GM18507 (cell line): ENCODE results near the gene SEC14L5.

Experiments used
- DNase-seq: peaks from one replicate; pipeline ENCODE4 v3.0.0; 2011; ENCODE audit warnings: low read depth; ENCODE audit not compliant: insufficient read length; ENCODE audit errors: extremely low spot score
- FAIRE-seq: peaks from 2 replicates; lab custom pipeline; 2011; peaks lifted over from hg19 to GRCh38; lab: Jason Lieb, UNC

SEC14L5 gene

DNA sequence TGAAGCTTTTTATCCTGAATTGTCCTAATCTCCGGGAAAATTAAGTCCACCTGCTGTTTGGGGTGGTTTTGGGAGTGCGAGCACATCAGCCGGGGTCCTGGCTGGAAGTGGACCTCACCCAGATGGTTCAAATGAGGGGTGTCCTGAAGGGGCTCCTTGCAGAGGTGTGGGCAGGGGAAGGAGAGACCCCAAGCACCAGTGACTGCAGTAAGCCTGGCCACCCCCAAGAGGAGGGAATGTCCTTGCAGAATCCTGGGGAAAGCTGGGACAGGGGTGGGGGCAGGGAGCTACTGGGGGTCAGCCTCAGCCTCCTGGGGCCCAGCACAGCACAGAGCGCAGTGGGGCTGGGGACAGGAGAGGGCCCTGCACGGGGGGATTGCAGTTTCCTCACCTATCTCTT, 46.2 kb downstream of the SEC14L5 start:
- FAIRE-seq (no peak), DNase-seq (no peak)

DNA sequence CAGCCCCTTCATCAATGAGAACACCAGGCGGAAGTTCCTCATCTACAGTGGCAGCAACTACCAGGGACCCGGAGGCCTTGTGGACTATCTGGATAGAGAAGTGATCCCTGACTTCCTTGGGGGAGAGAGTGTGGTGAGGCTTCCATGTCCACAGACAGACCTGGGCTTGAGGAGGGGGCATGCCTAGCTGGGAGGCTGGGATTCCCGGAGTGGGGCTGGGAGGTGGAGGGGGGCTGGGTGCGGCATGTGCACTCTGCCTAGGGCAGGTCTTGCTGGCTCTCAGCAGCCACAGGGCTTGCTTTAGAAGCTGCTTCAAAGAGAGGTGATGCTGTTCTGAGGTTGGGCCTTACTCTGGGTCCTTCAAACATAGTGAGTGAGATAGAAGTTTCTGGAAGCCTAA, 47.8 kb downstream of the SEC14L5 start:
- DNase-seq (no peak), FAIRE-seq (no peak)

- DNase-seq (no peak), FAIRE-seq (no peak)
These were observed 48.4 kb downstream of the SEC14L5 start for GRCh38 chr16:5006348-5007193.

DNA sequence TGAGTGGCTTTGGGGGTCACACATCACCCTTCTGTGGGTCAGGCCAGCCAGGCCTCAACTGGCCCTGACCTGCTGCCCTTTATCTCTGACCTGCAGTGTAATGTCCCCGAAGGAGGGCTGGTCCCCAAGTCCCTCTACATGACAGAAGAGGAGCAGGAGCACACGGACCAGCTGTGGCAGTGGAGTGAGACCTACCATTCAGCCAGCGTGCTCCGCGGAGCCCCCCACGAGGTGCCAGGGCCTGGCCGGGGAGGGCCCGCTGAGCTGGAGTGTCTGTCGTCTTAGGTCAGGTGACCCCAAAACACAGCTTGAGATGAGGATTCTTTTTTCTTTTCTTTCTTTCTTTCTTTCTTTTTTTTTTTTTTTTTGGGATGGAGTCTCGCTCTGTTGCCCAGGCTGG, 49.1 kb downstream of the SEC14L5 start:
- FAIRE-seq, result no peak

GRCh38 chr16:5008311-5008731, 50.2 kb downstream of the SEC14L5 start:
- FAIRE-seq, result no peak
- DNase-seq, result no peak

More for the DNA sequence above, 49.1 kb downstream of the SEC14L5 start:
- DNase-seq, result no peak

GRCh38 chr16:5010576-5011329, 52.6 kb downstream of the SEC14L5 start:
- FAIRE-seq (no peak), DNase-seq (no peak)

GRCh38 chr16:5011637-5012036, 53.5 kb downstream of the SEC14L5 start:
- DNase-seq (no peak), FAIRE-seq (no peak)

GRCh38 chr16:5012887-5013286, 54.8 kb downstream of the SEC14L5 start:
- FAIRE-seq (no peak), DNase-seq (no peak)

DNA sequence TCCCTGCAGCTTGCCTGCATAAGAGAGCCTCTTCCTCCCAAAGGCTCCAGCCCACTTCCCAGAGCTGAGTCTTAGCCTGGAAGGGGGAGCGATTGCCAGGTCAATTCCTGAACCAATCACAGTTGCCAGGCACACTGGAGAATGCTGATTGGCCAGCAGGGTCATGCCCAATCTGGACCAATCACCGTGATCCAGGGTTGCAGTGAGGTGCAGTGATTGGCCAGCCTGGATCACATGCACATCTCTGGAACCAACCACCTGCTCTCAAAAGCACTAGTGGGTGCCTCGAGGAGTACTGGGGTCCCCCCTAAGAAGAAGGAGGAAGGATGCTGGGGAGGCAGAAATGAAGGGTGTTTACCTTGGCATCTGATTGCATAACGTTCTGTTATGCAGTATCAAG, 57.2 kb downstream of the SEC14L5 start:
- DNase-seq (no peak), FAIRE-seq (no peak)

GRCh38 chr16:5015887-5016286, 57.8 kb downstream of the SEC14L5 start:
- DNase-seq (no peak), FAIRE-seq (no peak)

DNA sequence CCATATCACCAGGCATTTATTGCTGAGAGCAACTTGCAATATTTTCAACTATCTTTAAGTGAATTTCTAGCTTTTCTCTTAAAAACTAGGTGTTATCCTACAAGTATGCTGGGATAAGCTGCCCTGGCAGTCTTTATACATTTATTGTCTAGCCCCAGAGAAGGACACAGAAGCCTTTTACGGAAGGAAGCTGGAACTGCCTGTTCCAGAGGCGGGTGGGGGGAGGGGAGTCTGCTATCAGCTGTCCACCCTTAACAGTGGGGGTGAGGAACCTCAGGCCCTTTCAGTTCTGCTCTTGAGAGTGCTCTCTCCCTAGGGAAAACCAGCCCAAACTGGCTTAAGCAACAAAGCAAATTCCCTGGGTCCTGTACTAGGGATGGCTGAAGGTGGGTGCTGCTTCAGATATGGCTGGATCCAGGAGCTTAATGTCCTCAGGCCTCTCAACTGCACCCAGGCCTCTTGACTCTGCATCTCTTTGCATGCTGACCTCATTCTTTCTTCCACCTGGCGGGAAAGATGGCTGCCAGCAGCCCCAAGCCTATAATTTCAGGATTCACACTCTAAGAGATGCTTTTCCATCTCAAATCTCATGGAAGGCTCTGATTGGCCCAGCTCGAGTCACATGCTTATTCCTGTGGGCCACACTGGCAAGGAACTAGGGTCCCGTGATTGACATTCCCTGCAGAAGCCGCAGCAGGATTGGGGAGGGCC, 59.0 kb downstream of the SEC14L5 start:
- DNase-seq, result no peak
- FAIRE-seq, result no peak

DNA sequence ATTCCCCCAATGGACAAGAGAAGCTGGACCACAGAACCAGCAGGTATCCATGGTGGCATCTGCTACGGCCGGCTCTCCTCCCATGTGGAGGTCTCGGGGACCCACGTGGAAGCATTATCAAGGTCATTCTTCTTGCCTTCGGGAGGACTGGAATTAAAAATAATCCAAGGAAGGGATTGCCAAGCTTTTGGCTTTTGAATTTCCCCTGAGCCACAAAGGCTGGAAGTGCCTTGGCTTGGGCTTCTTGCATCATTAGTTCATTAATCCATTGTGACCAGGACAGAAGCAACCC, 59.5 kb downstream of the SEC14L5 start:
- FAIRE-seq (no peak), DNase-seq (no peak)

DNA sequence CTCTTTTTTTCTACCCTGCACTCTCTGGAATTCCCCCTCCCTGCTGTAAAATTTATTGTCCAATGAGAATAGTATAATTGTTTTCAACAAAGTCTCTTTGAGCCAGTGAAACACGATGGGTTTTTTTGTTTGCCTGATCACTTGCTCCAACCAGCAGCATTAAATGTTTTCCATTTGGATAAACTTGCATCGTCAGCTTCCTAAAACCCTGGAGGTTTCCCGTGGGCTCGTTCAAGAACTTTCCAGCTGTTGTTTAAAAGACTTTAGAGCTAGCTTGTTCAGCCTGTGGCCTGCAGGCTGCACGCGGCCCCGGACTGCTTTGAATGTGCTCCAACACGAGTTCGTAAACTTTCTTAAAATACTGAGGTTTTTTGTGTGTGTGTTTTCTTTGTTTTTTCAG, 60.7 kb downstream of the SEC14L5 start:
- DNase-seq, result no peak
- FAIRE-seq, result no peak

- FAIRE-seq (no peak), DNase-seq (no peak)
These were observed 61.6 kb downstream of the SEC14L5 start for GRCh38 chr16:5019775-5020174.

DNA sequence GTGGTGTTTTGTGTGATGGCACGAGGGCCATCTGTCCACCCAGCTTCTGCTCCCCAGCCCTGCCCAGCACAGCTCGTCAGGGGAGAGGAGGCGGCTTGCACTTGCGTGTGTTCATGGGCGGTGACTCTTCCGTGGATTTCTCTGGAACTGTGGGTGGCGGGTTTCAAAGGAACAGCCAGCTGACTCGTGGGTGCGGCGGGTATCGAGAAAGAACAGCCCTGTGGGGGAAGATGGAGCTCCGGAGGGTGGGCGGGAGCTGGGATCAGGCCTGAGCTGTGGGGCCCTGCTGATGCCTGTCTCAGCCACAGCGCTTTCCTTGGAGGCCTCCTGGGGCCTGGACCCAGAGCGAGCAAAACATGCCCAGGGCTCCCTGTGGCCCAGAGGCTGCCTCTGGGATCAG, 62.4 kb downstream of the SEC14L5 start:
- no peak for DNase-seq
- FAIRE-seq, result no peak

DNA sequence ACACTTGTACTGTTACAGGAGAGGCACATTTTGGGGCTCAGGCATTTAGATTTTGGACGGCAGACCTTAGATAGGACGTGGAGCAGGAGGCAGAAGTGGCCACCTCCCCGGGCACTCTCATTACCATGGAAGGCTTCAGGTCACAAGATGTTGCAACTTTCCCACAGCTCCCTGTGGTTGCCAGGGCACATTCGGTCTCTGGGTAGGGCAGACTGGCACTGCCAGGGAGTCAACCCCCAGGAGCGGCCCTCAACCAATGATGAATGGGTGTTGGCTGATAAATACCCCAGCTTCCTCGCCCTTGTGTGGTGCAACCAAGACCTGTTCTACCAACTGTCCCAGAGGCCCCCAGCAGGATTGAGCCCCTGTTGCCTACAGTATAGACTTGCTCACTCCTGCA, 64.4 kb downstream of the SEC14L5 start:
- DNase-seq (no peak), FAIRE-seq (no peak)

GRCh38 chr16:5024632-5025031, 66.5 kb downstream of the SEC14L5 start:
- FAIRE-seq, result no peak
- no peak for DNase-seq

GRCh38 chr16:5025171-5025632, 67.1 kb downstream of the SEC14L5 start:
- FAIRE-seq (no peak), DNase-seq (no peak)

- DNase-seq (no peak), FAIRE-seq (no peak)
These were observed 68.5 kb downstream of the SEC14L5 start for GRCh38 chr16:5026664-5027063.

DNA sequence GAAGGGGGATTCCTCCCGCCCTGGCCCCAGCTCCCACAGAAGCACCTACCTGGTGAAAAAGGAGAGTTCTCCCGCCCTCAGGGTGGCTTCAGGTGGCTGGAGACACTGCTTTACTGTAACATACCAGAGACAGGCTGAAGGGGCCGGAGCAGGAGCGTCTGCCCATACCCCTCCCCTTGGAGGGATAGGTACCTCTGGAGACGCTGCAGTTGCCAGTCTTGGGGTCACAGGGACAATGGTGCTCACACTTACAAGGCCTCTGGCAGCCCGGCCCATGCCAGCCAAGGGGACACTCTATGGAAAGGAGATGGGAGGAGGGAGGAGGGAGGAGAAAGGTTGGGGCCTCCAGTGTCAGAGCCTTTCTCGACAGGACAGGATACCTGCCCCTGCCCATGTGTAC, 69.0 kb downstream of the SEC14L5 start:
- FAIRE-seq (no peak), DNase-seq (no peak)
